HG03045 (cell line): Measurements from ENCODE around the gene LTC4S.

ENCODE experiments used
- ATAC-seq: cut with Tn5 transposase; IDR thresholded peaks from one replicate; pipeline ENCODE4 v1.9.1; 2021; ENCODE audit warnings: mild to moderate bottlenecking, moderate library complexity; ENCODE audit not compliant: unreplicated experiment

The LTC4S gene

GRCh38 chr5:179840321-179840720 is 46.5 kb downstream of the LTC4S start:
- ATAC-seq, result no peak

- ATAC-seq, result no peak
Observed at GRCh38 chr5:179840766-179841165, 47.0 kb downstream of the LTC4S start.

- no peak for ATAC-seq
Observed at GRCh38 chr5:179841621-179842020, 47.8 kb downstream of the LTC4S start.
